Loucy (cell line): ENCODE measurements around the gene MARS1.
"Not testable (repeated sequence)": the region's sequence is repeated elsewhere in the genome, so short reads cannot be mapped to it uniquely, and the experiment has no call there.

Experiments
- H2AFZ ChIP-seq: fragments of 200-600 bp; sonication (generic); 2 replicates; pipeline ENCODE4 v1.6.0; 2016; ENCODE audit warnings: antibody characterized with exemption, mild to moderate bottlenecking, low read length, moderate library complexity
- H3F3A ChIP-seq: fragments of 200-600 bp; 2 replicates; pipeline ENCODE4 v1.6.0; 2016; ENCODE audit warnings: antibody characterized with exemption, low read depth, mild to moderate bottlenecking
- H3K27me3 ChIP-seq: fragments of 200-600 bp; sonication (generic); 2 replicates; pipeline ENCODE4 v1.6.1; 2014; ENCODE audit warnings: low read length, mild to moderate bottlenecking; ENCODE audit not compliant: insufficient read depth, poor library complexity, severe bottlenecking
- H3K36me3 ChIP-seq: fragments of 200-600 bp; sonication (generic); 2 replicates; pipeline ENCODE4 v1.6.1; 2016; ENCODE audit warnings: low read length; ENCODE audit not compliant: insufficient read depth
- H3K4me1 ChIP-seq: fragments of 200-600 bp; sonication (generic); 2 replicates; pipeline ENCODE4 v1.5.1; 2014; ENCODE audit warnings: low read length, mild to moderate bottlenecking; ENCODE audit not compliant: insufficient read depth, poor library complexity, severe bottlenecking
- H3K4me2 ChIP-seq: fragments of 200-600 bp; sonication (generic); 2 replicates; pipeline ENCODE4 v1.6.0; 2014; ENCODE audit warnings: antibody characterized with exemption, low read length, low read depth, mild to moderate bottlenecking; ENCODE audit not compliant: poor library complexity, severe bottlenecking
- H3K4me3 ChIP-seq: fragments of 200-600 bp; sonication (generic); 2 replicates; pipeline ENCODE4 v1.5.1; 2014; ENCODE audit warnings: low read length, mild to moderate bottlenecking, mixed read lengths; ENCODE audit not compliant: poor library complexity, severe bottlenecking
- H3K79me2 ChIP-seq: fragments of 200-600 bp; sonication (generic); 2 replicates; pipeline ENCODE4 v1.6.1; 2014; ENCODE audit warnings: low read length; ENCODE audit not compliant: insufficient read depth
- H3K9ac ChIP-seq: fragments of 200-600 bp; sonication (generic); 2 replicates; pipeline ENCODE4 v1.6.0; 2014; ENCODE audit warnings: mild to moderate bottlenecking, low read depth, low read length, moderate library complexity; ENCODE audit not compliant: poor library complexity, severe bottlenecking
- H3K9me2 ChIP-seq: fragments of 200-600 bp; sonication (generic); replicated peaks from 2 replicates; pipeline ENCODE4 v1.6.1; 2016; ENCODE audit warnings: low read depth, low read length, mixed read lengths
- H3K9me3 ChIP-seq: fragments of 200-600 bp; sonication (generic); 2 replicates; pipeline ENCODE4 v1.6.1; 2014; ENCODE audit warnings: mild to moderate bottlenecking, antibody characterized with exemption, low read length, low read depth; ENCODE audit not compliant: insufficient read depth
- H4K20me1 ChIP-seq: fragments of 200-600 bp; sonication (generic); 2 replicates; pipeline ENCODE4 v1.6.0; 2014; ENCODE audit warnings: antibody characterized with exemption, low read length, mild to moderate bottlenecking; ENCODE audit not compliant: insufficient read depth, poor library complexity, severe bottlenecking
- EZH2phosphoT487 ChIP-seq: fragments of 200-600 bp; IDR thresholded peaks from 2 replicates; pipeline ENCODE4 v1.6.1; 2018; ENCODE audit warnings: antibody characterized with exemption, mild to moderate bottlenecking, moderate library complexity, borderline replicate concordance
- TF ChIP-seq, protein P1 (sequence below): fragments of 200-600 bp; sonication (generic); conservative IDR thresholded peaks from 2 replicates; pipeline ENCODE4 v1.5.1; 2014; ENCODE audit warnings: mild to moderate bottlenecking, antibody characterized with exemption, low read length

Gene MARS1

DNA sequence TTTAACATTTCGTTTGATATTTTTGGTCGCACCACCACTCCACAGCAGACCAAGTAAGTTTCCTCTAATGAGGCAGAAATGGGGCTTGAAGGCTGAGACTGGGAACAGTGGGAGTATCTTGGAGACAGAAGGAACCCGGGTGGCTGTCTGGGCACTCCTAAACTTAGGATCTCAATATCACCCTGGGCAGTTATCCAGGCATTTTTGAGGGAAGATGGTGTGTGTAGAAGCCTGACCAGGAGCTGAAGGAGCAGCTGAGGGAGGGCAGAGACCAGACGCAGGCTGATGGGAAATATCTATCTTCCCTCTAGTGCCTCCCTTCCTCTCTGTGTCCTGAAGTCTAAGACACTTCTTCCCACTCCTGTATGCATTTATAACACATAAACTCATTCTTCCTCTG is 10.7 kb downstream of the MARS1 start:
- no peaks in the 10 kb centered on the region for H3K9me2 ChIP-seq
- H3K79me2 ChIP-seq, result no peaks in the 10 kb centered on the region
- peaks cover 52% of the 10 kb centered on the region; the same call in 1 of the 2 replicates for H3K36me3 ChIP-seq
- H4K20me1 ChIP-seq, result peaks cover 4% of the 10 kb centered on the region
- no peaks in the 10 kb centered on the region for H3F3A ChIP-seq
- no peaks in the 10 kb centered on the region for H3K9me3 ChIP-seq
- H3K27me3 ChIP-seq, result no peaks in the 10 kb centered on the region
- no peak for TF ChIP-seq EZH2phosphoT487
- TF ChIP-seq, protein P1, sequence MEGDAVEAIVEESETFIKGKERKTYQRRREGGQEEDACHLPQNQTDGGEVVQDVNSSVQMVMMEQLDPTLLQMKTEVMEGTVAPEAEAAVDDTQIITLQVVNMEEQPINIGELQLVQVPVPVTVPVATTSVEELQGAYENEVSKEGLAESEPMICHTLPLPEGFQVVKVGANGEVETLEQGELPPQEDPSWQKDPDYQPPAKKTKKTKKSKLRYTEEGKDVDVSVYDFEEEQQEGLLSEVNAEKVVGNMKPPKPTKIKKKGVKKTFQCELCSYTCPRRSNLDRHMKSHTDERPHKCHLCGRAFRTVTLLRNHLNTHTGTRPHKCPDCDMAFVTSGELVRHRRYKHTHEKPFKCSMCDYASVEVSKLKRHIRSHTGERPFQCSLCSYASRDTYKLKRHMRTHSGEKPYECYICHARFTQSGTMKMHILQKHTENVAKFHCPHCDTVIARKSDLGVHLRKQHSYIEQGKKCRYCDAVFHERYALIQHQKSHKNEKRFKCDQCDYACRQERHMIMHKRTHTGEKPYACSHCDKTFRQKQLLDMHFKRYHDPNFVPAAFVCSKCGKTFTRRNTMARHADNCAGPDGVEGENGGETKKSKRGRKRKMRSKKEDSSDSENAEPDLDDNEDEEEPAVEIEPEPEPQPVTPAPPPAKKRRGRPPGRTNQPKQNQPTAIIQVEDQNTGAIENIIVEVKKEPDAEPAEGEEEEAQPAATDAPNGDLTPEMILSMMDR, result no peak
- no peak overlapping the region for H2AFZ ChIP-seq
- H3K4me1 ChIP-seq, result no peaks in the 10 kb centered on the region
- H3K4me2 ChIP-seq, result no peak overlapping the region
- no peak overlapping the region for H3K4me3 ChIP-seq
- H3K9ac ChIP-seq, result no peak overlapping the region

DNA sequence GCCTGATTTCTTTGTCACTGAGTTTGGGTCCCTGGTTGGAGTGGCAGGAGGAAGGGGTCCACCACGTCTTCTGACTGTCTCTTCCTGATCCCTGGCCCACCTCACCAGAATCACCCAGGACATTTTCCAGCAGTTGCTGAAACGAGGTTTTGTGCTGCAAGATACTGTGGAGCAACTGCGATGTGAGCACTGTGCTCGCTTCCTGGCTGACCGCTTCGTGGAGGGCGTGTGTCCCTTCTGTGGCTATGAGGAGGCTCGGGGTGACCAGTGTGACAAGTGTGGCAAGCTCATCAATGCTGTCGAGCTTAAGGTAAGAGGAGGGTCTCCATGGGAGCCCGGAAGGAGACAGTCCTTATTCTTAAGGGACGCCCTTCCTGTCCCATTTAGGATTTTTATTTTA is 12.3 kb downstream of the MARS1 start:
- H2AFZ ChIP-seq, result no peak overlapping the region
- H3K9ac ChIP-seq, result no peak overlapping the region
- no peaks in the 10 kb centered on the region for H3K9me2 ChIP-seq
- no peaks in the 10 kb centered on the region for H3K9me3 ChIP-seq
- no peaks in the 10 kb centered on the region for H3F3A ChIP-seq
- no peak overlapping the region for H3K4me3 ChIP-seq
- H3K27me3 ChIP-seq, result no peaks in the 10 kb centered on the region
- no peak for TF ChIP-seq EZH2phosphoT487
- TF ChIP-seq, protein P1, result no peak
- peaks cover 67% of the 10 kb centered on the region; the same call in 1 of the 2 replicates for H3K36me3 ChIP-seq
- no peak overlapping the region for H3K4me2 ChIP-seq
- H4K20me1 ChIP-seq, result peaks cover 4% of the 10 kb centered on the region
- no peaks in the 10 kb centered on the region for H3K4me1 ChIP-seq
- H3K79me2 ChIP-seq, result no peaks in the 10 kb centered on the region

DNA sequence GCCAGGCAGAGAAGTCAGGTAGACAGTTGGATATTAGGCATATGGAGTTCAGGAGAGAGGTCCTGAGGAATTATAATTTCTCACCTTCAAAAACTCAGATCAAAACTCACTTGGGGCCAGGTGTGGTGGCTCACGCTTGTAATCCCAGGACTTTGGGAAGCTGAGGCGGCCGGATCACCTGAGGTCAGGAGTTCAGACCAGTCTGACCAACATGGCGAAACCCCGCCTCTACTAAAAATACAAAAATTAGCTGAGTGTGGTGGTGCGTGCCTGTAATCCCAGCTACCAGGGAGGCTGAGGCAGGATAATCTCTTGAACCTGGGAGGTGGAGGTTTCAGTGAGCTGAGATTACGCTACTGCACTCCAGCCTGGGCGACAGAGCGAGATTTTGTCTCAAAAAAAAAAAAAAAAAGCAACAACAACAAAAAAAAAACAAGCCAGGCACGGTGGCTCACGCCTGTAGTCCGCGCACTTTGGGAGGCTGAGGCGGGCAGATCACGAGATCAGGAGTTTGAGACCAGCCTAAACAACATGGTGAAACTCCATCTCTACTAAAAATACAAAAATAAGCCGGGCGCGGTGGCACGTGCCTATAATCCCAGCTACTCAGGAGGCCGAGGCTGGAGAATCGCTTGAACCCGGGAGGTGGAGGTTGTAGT is 14.6 kb downstream of the MARS1 start:
- H3K9me3 ChIP-seq, H3K79me2 ChIP-seq, H3K4me1 ChIP-seq, H3K27me3 ChIP-seq, H3F3A ChIP-seq, H3K9ac ChIP-seq, H3K4me3 ChIP-seq, H3K9me2 ChIP-seq, H2AFZ ChIP-seq, H4K20me1 ChIP-seq, H3K4me2 ChIP-seq: not testable (repeated sequence)
- peaks cover 65% of the 10 kb centered on the region; the same call in 1 of the 2 replicates for H3K36me3 ChIP-seq

DNA sequence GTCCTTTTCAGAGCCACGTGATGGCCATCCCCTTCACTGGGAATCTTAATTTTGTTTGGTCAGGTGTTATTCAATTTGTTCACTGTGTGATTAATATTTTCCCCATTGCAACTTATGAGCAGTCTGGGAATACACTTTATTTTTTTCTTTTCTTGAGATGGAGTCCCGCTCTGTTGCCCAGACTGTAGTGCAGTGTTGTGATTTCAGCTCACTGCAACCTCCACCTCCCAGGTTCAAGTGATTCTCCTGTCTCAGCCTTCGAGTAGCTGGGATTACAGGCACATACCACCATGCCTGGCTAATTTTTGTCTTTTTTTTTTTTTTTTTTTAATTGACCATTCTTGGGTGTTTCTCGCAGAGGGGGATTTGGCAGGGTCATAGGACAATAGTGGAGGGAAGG is 18.7 kb downstream of the MARS1 start:
- H3K9me3 ChIP-seq, H3K9ac ChIP-seq, H2AFZ ChIP-seq, H3K4me2 ChIP-seq, H3K4me1 ChIP-seq, H3K79me2 ChIP-seq, H3K27me3 ChIP-seq, H3K9me2 ChIP-seq, H3F3A ChIP-seq, H3K4me3 ChIP-seq, H4K20me1 ChIP-seq: not testable (repeated sequence)
- peaks cover 60% of the 10 kb centered on the region for H3K36me3 ChIP-seq

DNA sequence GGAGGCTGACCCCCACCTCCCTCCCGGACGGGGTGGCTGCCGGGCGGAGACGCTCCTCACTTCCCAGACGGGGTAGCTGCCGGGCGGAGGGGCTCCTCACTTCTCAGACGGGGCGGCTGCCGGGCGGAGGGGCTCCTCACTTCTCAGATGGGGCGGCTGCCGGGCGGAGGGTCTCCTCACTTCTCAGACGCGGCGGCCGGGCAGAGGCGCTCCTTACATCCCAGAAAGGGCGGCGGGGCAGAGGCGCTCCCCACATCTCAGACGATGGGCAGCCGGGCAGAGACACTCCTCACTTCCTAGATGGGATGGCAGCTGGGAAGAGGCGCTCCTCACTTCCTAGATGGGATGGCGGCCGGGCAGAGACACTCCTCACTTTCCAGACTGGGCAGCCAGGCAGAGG is 19.9 kb downstream of the MARS1 start:
- H3K36me3 ChIP-seq, result peaks cover 71% of the 10 kb centered on the region
- H3K9ac ChIP-seq, H4K20me1 ChIP-seq, H3K79me2 ChIP-seq, H3K27me3 ChIP-seq, H3K4me3 ChIP-seq, H3K9me2 ChIP-seq, H3F3A ChIP-seq, H3K9me3 ChIP-seq, H3K4me2 ChIP-seq, H2AFZ ChIP-seq, H3K4me1 ChIP-seq: not testable (repeated sequence)
